ENCODE results near the gene SLTM. TPM values are rescaled to one million over a fixed set of nuclear protein-coding genes. Genes with fewer than 3 reads are reported as not detected.

Gene SLTM
- total RNA-seq, 1 donor from 2014 or later, result 93.0 TPM

- Histone ChIP-seq H3K36me3 (peaks cover 15% of the 10 kb centered on the region), H3K4me3 (peak overlapping the region; percentile 83), H3K27me3 (ENCODE audit: low read depth) (no peaks in the 10 kb centered on the region), H3K4me1 (peaks cover 32% of the 10 kb centered on the region), H3K27ac (peak overlapping the region; percentile 99), H3K9me3 (no peaks in the 10 kb centered on the region)
- ATAC-seq (no peak), DNase-seq (no peak)
- intact Hi-C loops (cut with DNase I), result no loop called here
- TF ChIP-seq CTCF (IDR thresholded peaks at IDR 0.05), result no peak
Observed at GRCh38 chr15:58934114-58934447, 602 bp upstream of the SLTM start.

GRCh38 chr15:58932710-58933280 lies 684 bp downstream of the SLTM start:
- Histone ChIP-seq H3K27me3 (ENCODE audit: low read depth) (no peaks in the 10 kb centered on the region), H3K4me1 (peaks cover 32% of the 10 kb centered on the region), H3K4me3 (peak overlapping the region; percentile 83), H3K9me3 (no peaks in the 10 kb centered on the region), H3K27ac (peak overlapping the region; percentile 99), H3K36me3 (peaks cover 27% of the 10 kb centered on the region)
- ATAC-seq (peak; percentile 75 to 76), DNase-seq (no peak)
- TF ChIP-seq CTCF (IDR thresholded peaks at IDR 0.05), result no peak
- intact Hi-C loops (cut with DNase I), result no loop called here

- Histone ChIP-seq H3K36me3 (peaks cover 35% of the 10 kb centered on the region), H3K9me3 (no peaks in the 10 kb centered on the region), H3K4me1 (peaks cover 32% of the 10 kb centered on the region), H3K27me3 (ENCODE audit: low read depth) (no peaks in the 10 kb centered on the region), H3K27ac (peak overlapping the region; percentile 99), H3K4me3 (peak overlapping the region; percentile 83)
- TF ChIP-seq CTCF (IDR thresholded peaks at IDR 0.05), result no peak
- ATAC-seq (peak; percentile 18 to 63), DNase-seq (no peak)
- intact Hi-C loops (cut with DNase I), result no loop called here
Observed at GRCh38 chr15:58931987-58932588, 1.4 kb downstream of the SLTM start.

- intact Hi-C loops (cut with DNase I), result no loop called here
- Histone ChIP-seq H3K4me1 (peaks cover 42% of the 10 kb centered on the region), H3K9me3 (no peaks in the 10 kb centered on the region), H3K4me3 (no peak overlapping the region), H3K27me3 (ENCODE audit: low read depth) (no peaks in the 10 kb centered on the region), H3K36me3 (peaks cover 54% of the 10 kb centered on the region), H3K27ac (no peak overlapping the region)
- DNase-seq (no peak), ATAC-seq (no peak)
- no peak for TF ChIP-seq CTCF (IDR thresholded peaks at IDR 0.05)
Observed at GRCh38 chr15:58929891-58930416, 3.5 kb downstream of the SLTM start.

GRCh38 chr15:58926823-58927222 lies 6.7 kb downstream of the SLTM start:
- H3K27me3 ChIP-seq (ENCODE audit: low read depth), result no peaks in the 10 kb centered on the region
- no peaks in the 10 kb centered on the region for H3K9me3 ChIP-seq
- H3K4me3 ChIP-seq, result no peak overlapping the region
- peaks cover 48% of the 10 kb centered on the region for H3K4me1 ChIP-seq
- ATAC-seq (no peak), DNase-seq (no peak)
- peaks cover 54% of the 10 kb centered on the region for H3K36me3 ChIP-seq
- H3K27ac ChIP-seq, result no peak overlapping the region
- TF ChIP-seq CTCF (IDR thresholded peaks at IDR 0.05), result no peak
- intact Hi-C loops (cut with DNase I), result no loop called here
